ENCODE data around the gene KISS1.
"Not testable (repeated sequence)": the region's sequence is repeated elsewhere in the genome, so short reads cannot be mapped to it uniquely, and the experiment has no call there.

Gene KISS1

GRCh38 chr1:204196068-204196795, at the start of gene KISS1:
TSS of gene KISS1 (minus strand) at chr1:204196491. CDS start at chr1:204192876, 3,615 bp downstream.
- DNase-seq = no peak

- no peak for DNase-seq
Observed at GRCh38 chr1:204242920-204243319, 46.6 kb upstream of the KISS1 start.

- DNase-seq = no peak
Observed at GRCh38 chr1:204241914-204242313, 45.6 kb upstream of the KISS1 start.

- DNase-seq = no peak
Observed at GRCh38 chr1:204241050-204241449, 44.8 kb upstream of the KISS1 start.

- DNase-seq = no peak
Observed at GRCh38 chr1:204240233-204240632, 43.9 kb upstream of the KISS1 start.

DNA sequence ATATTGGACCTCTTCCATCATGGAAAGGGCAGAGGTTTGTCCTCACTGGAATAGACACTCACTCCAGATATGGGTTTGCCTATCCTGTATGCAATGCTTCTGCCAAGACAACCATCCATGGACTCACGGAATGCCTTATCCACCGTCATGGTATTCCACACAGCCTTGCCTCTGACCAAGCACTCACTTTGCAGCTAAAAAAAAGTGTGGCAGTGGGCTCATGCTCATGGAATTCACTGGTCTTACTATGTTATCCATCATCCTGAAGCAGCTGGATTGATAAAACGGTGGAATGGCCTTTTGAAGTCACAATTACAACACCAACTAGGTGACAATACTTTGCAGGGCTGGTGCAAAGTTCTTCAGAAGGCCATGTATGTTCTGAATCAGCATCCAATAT, 43.1 kb upstream of the KISS1 start:
- not testable (repeated sequence) for DNase-seq

GRCh38 chr1:204238520-204238919, 42.2 kb upstream of the KISS1 start:
- DNase-seq = not testable (repeated sequence)

DNA sequence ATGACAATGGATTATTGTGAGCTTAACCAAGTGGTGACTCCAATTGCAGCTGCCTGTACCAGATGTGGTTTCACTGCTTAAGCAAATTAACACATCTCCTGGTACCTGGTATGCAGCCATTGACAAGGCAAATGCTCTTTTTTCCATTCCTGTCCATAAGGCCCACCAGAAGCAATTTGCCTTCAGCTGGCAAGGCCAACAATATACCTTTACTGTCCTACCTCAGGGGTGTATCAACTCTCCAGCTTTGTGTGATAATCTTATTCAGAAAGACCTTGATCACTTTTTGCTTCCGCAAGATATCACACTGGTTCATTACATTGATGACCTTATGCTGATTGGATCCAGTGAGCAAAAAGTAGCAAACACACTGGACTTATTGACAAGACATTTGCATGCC, 41.2 kb upstream of the KISS1 start:
- not testable (repeated sequence) for DNase-seq

DNA sequence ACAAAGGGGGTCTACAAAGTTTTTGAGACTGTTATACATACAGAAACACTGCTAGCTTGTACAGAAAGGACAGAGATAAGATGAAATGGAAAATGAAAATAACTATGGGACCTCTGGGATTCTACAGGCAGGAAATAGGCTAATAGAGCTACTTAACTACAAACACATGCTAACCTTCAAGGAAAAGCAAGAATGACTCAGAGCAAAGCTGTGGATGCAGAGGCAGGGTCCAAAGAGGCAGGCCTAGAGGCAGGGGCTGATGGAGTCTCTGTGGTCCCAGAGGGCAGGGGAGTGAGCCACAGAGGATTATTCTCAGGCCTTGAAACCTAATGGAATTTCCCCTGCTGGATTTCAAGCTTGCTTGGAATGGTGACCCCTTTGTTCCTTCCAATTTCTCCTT, 36.2 kb upstream of the KISS1 start:
- no peak for DNase-seq

- no peak for DNase-seq
Observed at GRCh38 chr1:204230211-204230610, 33.9 kb upstream of the KISS1 start.

GRCh38 chr1:204228896-204229295, 32.6 kb upstream of the KISS1 start:
- DNase-seq = no peak

- no peak for DNase-seq
Observed at GRCh38 chr1:204227996-204228785, 31.9 kb upstream of the KISS1 start.

GRCh38 chr1:204227351-204227750, 31.1 kb upstream of the KISS1 start:
- DNase-seq = no peak

DNA sequence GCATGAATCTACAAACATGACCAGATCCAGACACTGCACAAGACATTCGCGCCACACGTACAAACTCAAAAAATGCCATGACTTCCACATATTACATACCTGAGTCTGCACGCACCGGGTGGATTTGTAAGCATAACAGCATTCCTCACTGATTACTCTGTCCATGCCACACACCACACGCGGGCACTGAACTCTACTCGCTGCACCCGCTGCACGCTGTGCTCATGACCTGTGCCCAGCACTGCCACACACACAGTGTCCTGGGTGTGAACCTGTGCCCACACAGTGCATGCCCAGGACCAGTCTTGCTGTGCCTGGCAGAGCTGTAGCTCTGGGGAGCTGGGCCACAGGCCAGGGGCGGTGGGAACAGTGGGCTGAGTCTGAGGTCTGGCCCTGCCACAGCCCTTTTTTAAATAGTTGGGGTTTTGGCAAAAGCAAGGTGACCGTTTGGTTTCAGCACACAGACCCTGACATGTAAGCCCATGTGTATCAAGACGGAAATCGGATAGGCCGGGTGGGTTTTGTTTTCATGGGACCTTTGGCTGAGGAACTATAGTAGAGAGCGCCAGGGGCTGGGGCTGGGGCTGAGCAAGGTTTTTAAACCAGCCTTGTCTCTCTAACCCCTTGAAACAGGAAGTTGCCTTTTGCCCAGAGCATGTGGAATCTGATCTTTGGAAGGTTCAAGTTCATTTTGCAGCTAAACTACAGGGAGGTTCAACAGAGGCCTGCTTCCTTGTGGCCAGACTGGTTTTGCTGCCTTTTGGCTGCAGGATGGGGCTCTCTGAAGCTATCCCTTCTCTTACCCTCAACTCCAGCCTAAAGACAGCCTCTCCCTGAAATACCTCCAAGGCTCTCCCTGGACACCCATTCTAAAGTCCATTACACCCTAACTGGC, 29.8 kb upstream of the KISS1 start:
- DNase-seq = no peak

DNA sequence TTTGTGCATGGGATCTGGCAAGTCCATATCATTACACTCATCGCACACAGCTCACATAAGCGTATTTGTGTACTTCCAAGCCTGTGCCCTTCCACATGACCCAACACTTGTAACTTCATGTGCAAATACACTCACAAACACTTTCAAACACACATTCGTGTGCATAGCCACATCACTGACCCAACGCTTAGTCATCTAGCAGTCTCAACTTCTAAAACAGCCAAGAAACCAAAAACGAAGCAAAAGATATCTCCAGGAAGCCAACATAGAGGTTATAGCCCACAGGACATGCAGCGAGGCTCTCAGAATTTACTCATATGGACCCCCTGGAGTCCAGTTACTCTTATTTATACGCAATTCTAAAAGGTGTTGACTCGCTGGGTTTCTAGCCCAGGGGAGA, 28.4 kb upstream of the KISS1 start:
- no peak for DNase-seq

DNA sequence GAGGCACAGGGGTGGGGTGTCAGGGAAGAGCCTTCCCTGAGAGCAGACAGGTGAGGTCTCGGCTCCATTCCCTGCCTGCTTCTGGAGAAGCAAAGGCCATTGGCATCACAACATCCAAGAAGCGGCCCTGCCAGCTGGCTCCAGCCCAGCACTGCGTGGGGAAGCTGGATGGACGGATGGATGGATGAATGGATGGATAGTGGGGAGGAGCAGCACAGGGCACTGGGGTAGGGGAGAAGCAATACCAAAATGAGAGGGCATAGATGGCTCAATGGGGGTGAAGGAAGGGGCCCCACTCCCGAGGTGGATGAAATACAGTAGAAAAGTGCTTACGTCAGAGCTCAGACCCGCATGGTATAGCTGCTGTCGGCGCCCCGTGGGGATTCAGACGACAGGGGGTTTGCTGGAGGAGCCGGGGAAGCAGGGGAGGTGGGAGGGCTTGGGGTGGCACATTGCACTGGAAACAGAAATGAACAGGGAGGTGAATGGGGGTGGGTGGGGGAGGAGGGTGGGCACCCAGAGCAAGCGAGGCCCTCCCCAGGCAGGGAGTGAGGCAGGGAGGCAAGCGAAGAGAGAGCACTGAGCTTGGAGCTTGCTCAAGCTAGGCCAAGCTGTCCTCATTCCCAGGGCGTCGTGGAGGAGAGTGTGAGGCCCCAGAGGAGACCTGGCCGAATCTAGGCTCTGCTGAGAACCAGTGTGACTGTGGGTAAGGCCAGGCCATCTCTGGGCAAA, 27.0 kb upstream of the KISS1 start:
- no peak for DNase-seq

DNA sequence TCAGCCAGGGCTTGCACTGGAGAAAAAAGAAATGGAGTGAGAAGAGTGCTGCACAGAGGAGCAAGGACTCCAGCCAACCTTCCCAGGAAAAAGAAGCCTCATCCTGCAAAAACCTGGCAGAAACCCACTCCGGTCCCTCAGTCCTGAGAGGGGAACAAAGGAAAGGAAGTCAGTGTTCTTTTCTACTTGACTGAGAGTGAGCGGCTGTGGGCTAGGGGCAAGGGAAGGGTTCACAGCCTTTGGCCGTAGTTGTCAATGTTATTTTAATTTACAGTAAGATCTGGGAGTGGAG, 26.4 kb upstream of the KISS1 start:
- no peak for DNase-seq

- no peak for DNase-seq
Observed at GRCh38 chr1:204222006-204222763, 25.9 kb upstream of the KISS1 start.

DNA sequence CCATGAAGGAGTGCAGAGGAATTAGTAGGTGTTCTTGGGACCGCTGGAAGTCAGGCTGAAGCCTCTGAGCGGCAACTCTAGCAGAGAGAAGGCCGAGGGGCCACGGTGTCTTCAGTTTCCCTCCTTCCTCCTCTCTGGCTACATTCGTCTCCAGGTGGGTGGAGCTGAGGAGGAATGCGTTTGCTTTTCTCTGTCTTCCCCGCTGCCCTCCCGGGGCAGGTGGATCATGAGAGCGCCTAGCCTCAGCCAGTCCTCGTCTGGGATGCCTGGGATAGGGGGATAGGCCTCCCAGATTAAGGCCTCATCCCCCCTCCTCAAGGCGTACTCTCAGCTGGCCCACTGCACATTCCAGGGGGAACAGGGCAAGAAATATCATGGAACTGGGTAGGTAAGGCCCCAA, 25.0 kb upstream of the KISS1 start:
- no peak for DNase-seq

DNA sequence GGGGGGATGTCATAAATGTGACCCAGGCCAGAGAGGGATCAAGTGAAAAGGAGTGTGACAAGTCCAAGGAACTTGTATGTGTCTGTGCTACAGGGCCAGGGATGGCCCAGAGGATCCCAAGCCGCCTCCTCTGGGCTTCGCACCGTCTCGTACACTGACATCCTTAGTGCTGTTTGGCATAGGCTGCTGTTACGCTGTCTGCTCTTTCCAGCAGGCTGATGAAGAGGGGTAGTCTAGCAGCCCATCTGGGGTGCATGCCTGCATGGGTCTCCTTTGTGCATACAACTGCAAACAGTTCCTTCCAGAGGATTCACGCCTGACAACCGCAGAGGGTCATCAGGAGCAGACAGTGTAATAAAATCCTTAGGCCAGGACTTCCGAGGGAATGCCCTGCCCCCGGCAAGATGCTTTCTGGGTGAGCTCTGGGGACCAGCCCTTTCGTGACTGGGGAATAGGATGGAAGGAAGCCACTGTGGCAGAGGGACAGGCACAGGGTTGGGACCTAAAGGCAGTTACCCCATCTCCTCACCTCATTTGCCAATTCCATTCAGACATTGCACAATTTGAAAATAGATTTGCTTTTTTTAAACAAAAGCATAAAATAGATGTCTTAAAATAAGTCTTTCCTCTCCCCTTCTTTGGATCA, 23.8 kb upstream of the KISS1 start:
- DNase-seq = no peak

DNA sequence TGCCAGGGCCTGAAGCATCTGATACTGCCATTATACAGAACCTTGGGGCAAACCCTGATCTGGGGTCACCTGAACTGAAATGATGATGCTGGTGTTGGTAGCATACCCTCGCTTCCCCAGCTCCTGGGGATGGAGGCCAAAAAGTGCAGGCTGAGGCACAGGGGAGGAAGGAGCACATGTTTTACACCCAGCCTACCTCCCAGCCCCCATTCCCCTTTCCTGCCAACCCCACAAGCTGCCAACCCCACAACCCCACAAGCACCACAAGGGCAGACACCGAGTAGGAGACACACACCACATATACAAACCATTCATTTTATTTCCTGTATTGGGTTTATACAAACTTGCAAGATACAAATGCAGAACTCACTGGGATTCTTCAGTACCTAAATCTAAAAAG, 22.3 kb upstream of the KISS1 start:
- DNase-seq = no peak

GRCh38 chr1:204217648-204218000, 21.3 kb upstream of the KISS1 start:
- no peak for DNase-seq
